ENCODE measurements around the gene NLGN4X.

The NLGN4X gene

DNA sequence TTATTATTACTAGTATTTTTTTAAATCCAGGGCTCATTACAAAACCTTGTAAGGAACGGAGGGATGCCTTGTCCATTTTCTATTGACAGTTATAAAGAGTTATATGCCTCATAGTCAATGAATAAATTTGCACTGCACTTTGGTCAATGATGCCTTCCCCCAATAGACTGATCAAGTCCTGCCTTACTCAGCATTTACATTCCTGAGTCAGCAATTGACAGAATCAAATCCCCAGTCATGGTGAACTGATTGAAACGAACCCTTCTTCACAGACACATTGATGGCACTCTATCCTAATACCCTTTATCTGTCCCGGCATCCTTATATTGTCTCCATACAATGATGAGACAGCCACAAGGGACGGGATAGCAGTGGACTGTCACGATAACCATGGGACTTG, 213.2 kb downstream of the NLGN4X start:
- no peaks in the 10 kb centered on the region for H3K4me1 ChIP-seq (ENCODE audit: control insufficient read depth, insufficient read depth, low read length, unreplicated experiment)

DNA sequence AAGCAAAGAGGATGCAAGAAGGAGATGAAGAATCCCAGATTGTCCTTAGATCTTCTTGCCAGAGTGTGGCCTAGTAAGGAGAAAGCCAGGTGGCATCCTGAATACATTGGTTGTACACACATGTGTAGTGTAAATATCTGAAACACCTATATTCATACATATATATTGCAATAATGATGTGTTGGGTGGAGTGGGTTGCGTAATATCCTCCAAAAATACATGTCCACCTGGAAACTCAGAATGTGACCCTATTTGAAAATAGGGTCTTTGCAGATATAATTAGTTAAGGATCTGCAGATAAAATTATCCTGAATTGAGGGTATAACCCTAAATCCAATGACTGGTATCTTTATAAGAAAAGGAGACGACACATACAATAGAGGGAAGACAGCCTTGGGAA, 216.3 kb downstream of the NLGN4X start:
- Histone ChIP-seq H3K27ac (ENCODE audit: low read depth, low read length) (no peak overlapping the region), H3K27me3 (ENCODE audit: insufficient read depth, low read length) (no peaks in the 10 kb centered on the region), H3K4me1 (ENCODE audit: control insufficient read depth, insufficient read depth, low read length, unreplicated experiment) (no peaks in the 10 kb centered on the region), H3K36me3 (ENCODE audit: insufficient read depth, low read length) (no peaks in the 10 kb centered on the region), H2AFZ (ENCODE audit: low read length, unreplicated experiment) (no peak overlapping the region), H3K79me2 (ENCODE audit: control insufficient read depth, insufficient read depth, low read length, unreplicated experiment) (no peaks in the 10 kb centered on the region), H3K4me3 (ENCODE audit: low read depth, low read length) (no peak overlapping the region)

More for the DNA sequence above, 213.2 kb downstream of the NLGN4X start:
- H3K36me3 ChIP-seq (ENCODE audit: insufficient read depth, low read length), result no peaks in the 10 kb centered on the region
- H3K79me2 ChIP-seq (ENCODE audit: control insufficient read depth, insufficient read depth, low read length, unreplicated experiment), result no peaks in the 10 kb centered on the region
- H3K4me3 ChIP-seq (ENCODE audit: low read depth, low read length), result no peak overlapping the region
- no peaks in the 10 kb centered on the region for H3K27me3 ChIP-seq (ENCODE audit: insufficient read depth, low read length)
- H2AFZ ChIP-seq (ENCODE audit: low read length, unreplicated experiment), result no peak overlapping the region
- H3K27ac ChIP-seq (ENCODE audit: low read depth, low read length), result no peak overlapping the region

DNA sequence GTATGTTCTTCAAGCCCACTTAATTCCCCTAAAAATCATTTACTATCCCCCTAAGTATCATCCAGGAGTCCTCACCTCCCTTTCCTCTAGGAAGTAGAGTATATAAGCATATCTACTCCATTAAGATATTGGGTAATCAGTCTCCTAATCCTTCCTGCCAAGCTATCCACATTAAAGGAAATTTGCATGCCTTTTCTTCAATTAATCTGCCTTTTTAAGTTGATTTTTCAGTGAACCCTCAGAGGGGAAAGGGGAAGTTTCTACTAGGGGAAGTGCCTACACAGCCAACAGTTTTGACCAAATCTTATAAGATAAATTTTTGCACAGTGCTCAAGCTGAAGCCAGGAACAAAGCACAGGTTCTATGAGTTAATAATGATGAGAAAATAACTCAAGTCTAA, 222.8 kb downstream of the NLGN4X start:
- no peak overlapping the region for H2AFZ ChIP-seq (ENCODE audit: low read length, unreplicated experiment)
- no peak overlapping the region for H3K4me3 ChIP-seq (ENCODE audit: low read depth, low read length)
- H3K27ac ChIP-seq (ENCODE audit: low read depth, low read length), result no peak overlapping the region
- no peaks in the 10 kb centered on the region for H3K4me1 ChIP-seq (ENCODE audit: control insufficient read depth, insufficient read depth, low read length, unreplicated experiment)
- no peaks in the 10 kb centered on the region for H3K79me2 ChIP-seq (ENCODE audit: control insufficient read depth, insufficient read depth, low read length, unreplicated experiment)
- H3K36me3 ChIP-seq (ENCODE audit: insufficient read depth, low read length), result no peaks in the 10 kb centered on the region
- H3K27me3 ChIP-seq (ENCODE audit: insufficient read depth, low read length), result no peaks in the 10 kb centered on the region

DNA sequence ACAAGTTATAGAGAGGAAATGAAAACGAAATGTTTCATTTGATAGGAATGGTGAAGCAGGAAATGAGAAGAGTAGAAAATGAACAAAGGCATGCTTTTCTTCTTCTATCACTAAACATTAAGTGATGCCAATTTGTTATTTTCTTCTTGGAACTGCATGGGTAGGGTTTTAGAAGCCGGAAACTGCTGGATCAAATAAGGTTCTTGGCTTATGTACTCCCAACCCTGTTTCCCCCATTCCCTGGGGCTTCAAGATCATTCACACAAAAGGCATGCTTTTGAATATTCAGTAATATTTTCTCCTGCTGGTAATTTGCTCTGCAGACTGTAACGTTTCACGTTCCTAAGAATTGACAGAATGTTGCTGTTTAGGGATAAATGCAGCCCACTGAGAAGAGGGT, 224.1 kb downstream of the NLGN4X start:
- Histone ChIP-seq H3K27me3 (ENCODE audit: insufficient read depth, low read length) (no peaks in the 10 kb centered on the region), H2AFZ (ENCODE audit: low read length, unreplicated experiment) (no peak overlapping the region), H3K4me3 (ENCODE audit: low read depth, low read length) (no peak overlapping the region), H3K4me1 (ENCODE audit: control insufficient read depth, insufficient read depth, low read length, unreplicated experiment) (no peaks in the 10 kb centered on the region), H3K36me3 (ENCODE audit: insufficient read depth, low read length) (no peaks in the 10 kb centered on the region), H3K27ac (ENCODE audit: low read depth, low read length) (no peak overlapping the region), H3K79me2 (ENCODE audit: control insufficient read depth, insufficient read depth, low read length, unreplicated experiment) (no peaks in the 10 kb centered on the region)

DNA sequence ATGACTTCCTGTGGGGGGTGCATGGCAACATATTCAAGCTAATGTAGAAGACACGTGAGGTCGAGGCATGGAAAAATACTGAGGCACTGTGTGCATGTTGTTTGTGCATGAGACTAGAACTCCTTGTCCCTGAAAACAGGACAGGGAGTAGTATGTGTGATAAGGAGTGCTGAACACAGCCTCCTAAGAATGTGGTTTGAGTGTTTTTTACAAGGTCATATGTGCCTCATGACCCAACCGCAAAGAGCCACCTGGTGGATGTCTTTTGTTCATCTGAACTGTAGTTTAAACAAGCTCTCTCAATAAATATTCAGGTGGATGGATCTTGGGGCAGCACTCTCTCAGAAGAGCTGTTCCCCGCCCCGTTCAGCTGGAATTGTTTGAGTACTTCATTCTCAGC, 226.6 kb downstream of the NLGN4X start:
- no peak overlapping the region for H3K27ac ChIP-seq (ENCODE audit: low read depth, low read length)
- H3K4me3 ChIP-seq (ENCODE audit: low read depth, low read length), result no peak overlapping the region
- H3K27me3 ChIP-seq (ENCODE audit: insufficient read depth, low read length), result no peaks in the 10 kb centered on the region
- H3K36me3 ChIP-seq (ENCODE audit: insufficient read depth, low read length), result no peaks in the 10 kb centered on the region
- H3K4me1 ChIP-seq (ENCODE audit: control insufficient read depth, insufficient read depth, low read length, unreplicated experiment), result no peaks in the 10 kb centered on the region
- H2AFZ ChIP-seq (ENCODE audit: low read length, unreplicated experiment), result no peak overlapping the region
- H3K79me2 ChIP-seq (ENCODE audit: control insufficient read depth, insufficient read depth, low read length, unreplicated experiment), result no peaks in the 10 kb centered on the region

DNA sequence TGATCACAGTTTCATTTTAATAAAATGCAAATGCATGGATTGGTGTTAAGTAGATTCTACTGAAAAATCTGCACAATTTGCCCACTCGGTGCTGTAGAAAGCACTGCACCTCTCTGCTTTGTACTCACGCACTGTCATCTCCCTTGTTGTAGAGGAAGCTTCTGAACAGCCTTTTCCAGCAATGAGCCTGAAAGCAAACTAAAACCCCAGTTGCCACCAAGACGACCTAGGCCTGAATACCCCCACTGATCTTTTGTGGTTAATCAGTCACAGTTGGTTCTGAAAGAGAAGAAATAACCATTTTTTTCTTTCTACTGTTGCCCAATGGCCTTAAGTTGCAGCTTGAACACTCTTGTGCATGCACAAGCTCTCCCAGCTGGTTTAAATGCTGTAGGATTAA, 229.8 kb downstream of the NLGN4X start:
- H3K27ac ChIP-seq (ENCODE audit: low read depth, low read length), result no peak overlapping the region
- no peaks in the 10 kb centered on the region for H3K27me3 ChIP-seq (ENCODE audit: insufficient read depth, low read length)
- no peaks in the 10 kb centered on the region for H3K36me3 ChIP-seq (ENCODE audit: insufficient read depth, low read length)
- no peaks in the 10 kb centered on the region for H3K4me1 ChIP-seq (ENCODE audit: control insufficient read depth, insufficient read depth, low read length, unreplicated experiment)
- no peak overlapping the region for H3K4me3 ChIP-seq (ENCODE audit: low read depth, low read length)
- H2AFZ ChIP-seq (ENCODE audit: low read length, unreplicated experiment), result no peak overlapping the region
- H3K79me2 ChIP-seq (ENCODE audit: control insufficient read depth, insufficient read depth, low read length, unreplicated experiment), result no peaks in the 10 kb centered on the region

DNA sequence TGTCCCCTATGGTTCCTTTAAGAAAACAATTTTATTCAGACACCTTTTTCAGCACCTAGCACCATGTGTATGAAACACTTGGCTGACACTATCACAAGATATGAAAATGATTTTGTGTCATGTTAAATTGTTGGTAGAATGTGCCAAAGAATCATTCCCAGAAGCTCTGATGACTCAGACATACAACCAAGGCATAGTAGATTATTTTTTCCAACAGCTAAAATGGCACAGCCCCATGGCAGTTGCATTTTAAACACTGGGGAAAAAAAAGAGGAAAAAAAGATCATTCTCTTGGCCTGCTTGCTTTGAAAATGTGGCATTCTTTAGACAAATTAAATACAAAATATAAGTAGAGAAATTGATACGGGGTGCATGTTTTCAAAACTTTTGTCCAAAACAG, 230.2 kb downstream of the NLGN4X start:
- Histone ChIP-seq H3K27me3 (ENCODE audit: insufficient read depth, low read length) (no peaks in the 10 kb centered on the region), H3K27ac (ENCODE audit: low read depth, low read length) (no peak overlapping the region), H3K4me1 (ENCODE audit: control insufficient read depth, insufficient read depth, low read length, unreplicated experiment) (no peaks in the 10 kb centered on the region), H2AFZ (ENCODE audit: low read length, unreplicated experiment) (no peak overlapping the region), H3K79me2 (ENCODE audit: control insufficient read depth, insufficient read depth, low read length, unreplicated experiment) (no peaks in the 10 kb centered on the region), H3K4me3 (ENCODE audit: low read depth, low read length) (no peak overlapping the region), H3K36me3 (ENCODE audit: insufficient read depth, low read length) (no peaks in the 10 kb centered on the region)

DNA sequence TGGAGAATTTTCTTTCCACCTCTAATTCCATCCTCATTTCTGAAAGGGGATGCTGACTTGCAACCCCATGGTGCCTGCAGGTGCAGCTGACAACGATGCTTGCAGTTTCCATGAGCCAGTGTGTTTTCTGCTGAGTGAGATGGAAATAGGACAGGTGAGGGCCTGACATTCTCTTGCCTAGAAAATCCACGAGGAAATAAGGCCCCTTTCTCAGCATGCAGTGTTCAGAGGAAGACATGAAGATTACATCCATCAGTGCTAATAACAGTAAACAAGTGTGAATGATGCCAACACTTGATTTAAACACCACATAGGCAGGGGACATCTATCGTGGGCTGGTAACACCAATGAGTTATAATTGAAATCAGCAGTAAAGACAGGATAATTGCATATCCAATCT, 237.3 kb downstream of the NLGN4X start:
- Histone ChIP-seq H3K27ac (ENCODE audit: low read depth, low read length) (no peak overlapping the region), H3K4me1 (ENCODE audit: control insufficient read depth, insufficient read depth, low read length, unreplicated experiment) (no peaks in the 10 kb centered on the region), H2AFZ (ENCODE audit: low read length, unreplicated experiment) (no peak overlapping the region), H3K79me2 (ENCODE audit: control insufficient read depth, insufficient read depth, low read length, unreplicated experiment) (no peaks in the 10 kb centered on the region), H3K27me3 (ENCODE audit: insufficient read depth, low read length) (no peaks in the 10 kb centered on the region), H3K36me3 (ENCODE audit: insufficient read depth, low read length) (no peaks in the 10 kb centered on the region), H3K4me3 (ENCODE audit: low read depth, low read length) (no peak overlapping the region)

DNA sequence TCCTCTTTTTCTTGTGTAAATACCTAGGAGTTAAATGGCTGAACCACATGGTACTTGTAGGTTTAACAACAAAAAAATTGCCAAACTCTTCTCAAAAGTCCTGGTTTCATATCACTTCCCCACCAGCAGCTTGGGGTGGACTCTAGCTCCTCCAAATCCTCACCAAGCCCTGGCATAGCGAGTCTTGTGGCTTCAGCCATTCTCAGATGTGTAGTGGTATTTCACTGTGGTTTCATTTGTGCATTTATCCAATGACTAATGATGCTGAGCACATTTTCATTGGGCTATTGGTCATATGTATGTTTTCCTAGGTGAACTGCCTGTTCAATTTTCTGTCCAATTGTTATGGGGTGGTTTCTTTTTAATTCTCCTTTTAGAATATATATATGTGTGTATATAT, 249.3 kb downstream of the NLGN4X start:
- Histone ChIP-seq H3K79me2 (ENCODE audit: control insufficient read depth, insufficient read depth, low read length, unreplicated experiment) (no peaks in the 10 kb centered on the region), H3K4me3 (ENCODE audit: low read depth, low read length) (no peak overlapping the region)

DNA sequence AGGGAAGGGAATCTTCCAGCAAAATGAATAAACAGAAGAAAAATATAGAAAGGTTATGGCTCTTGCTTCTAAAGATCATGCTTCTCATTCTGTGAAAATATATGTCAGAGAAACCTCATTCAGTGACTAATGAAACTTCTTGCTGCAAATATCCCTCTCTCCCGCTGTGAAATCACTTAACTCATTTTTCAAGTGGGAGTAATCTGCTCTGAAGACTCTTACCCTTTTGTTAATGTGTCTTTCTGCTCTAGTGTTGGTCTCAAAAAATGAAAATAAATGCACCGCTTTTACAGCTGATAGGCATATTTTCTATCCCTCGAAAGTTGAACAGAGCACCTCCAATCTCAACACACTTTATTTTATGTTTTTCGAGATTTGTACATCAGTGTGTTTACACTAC, 252.3 kb downstream of the NLGN4X start:
- Histone ChIP-seq H3K27me3 (ENCODE audit: insufficient read depth, low read length) (no peaks in the 10 kb centered on the region), H3K27ac (ENCODE audit: low read depth, low read length) (no peak overlapping the region), H3K4me1 (ENCODE audit: control insufficient read depth, insufficient read depth, low read length, unreplicated experiment) (no peaks in the 10 kb centered on the region), H3K79me2 (ENCODE audit: control insufficient read depth, insufficient read depth, low read length, unreplicated experiment) (no peaks in the 10 kb centered on the region), H2AFZ (ENCODE audit: low read length, unreplicated experiment) (no peak overlapping the region), H3K4me3 (ENCODE audit: low read depth, low read length) (no peak overlapping the region), H3K36me3 (ENCODE audit: insufficient read depth, low read length) (no peaks in the 10 kb centered on the region)

More for the DNA sequence above, 249.3 kb downstream of the NLGN4X start:
- Histone ChIP-seq H3K36me3 (ENCODE audit: insufficient read depth, low read length) (no peaks in the 10 kb centered on the region), H2AFZ (ENCODE audit: low read length, unreplicated experiment) (no peak overlapping the region), H3K27ac (ENCODE audit: low read depth, low read length) (no peak overlapping the region), H3K27me3 (ENCODE audit: insufficient read depth, low read length) (no peaks in the 10 kb centered on the region), H3K4me1 (ENCODE audit: control insufficient read depth, insufficient read depth, low read length, unreplicated experiment) (no peaks in the 10 kb centered on the region)

DNA sequence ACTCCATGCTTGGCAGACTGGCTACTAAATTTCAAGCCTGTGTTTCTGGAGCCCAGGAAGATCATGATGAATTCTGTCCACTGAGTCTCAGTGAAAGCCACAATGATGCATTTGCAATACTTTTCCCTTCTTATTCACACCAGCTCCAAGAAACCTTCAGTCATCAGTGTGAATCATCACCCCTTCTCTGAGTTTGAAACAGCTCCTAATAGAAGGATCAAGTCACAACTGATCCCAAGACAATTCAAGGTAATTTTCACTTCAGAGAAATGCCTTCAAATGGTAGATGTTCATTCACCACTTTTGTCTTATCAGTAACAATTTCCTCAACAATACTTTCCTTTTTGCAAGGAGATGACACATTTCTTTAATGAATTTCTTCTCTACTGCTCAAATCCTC, 257.4 kb downstream of the NLGN4X start:
- H3K4me3 ChIP-seq (ENCODE audit: low read depth, low read length), result no peak overlapping the region
- no peaks in the 10 kb centered on the region for H3K79me2 ChIP-seq (ENCODE audit: control insufficient read depth, insufficient read depth, low read length, unreplicated experiment)
- H3K27ac ChIP-seq (ENCODE audit: low read depth, low read length), result no peak overlapping the region
- H3K4me1 ChIP-seq (ENCODE audit: control insufficient read depth, insufficient read depth, low read length, unreplicated experiment), result no peaks in the 10 kb centered on the region
- H3K36me3 ChIP-seq (ENCODE audit: insufficient read depth, low read length), result no peaks in the 10 kb centered on the region
- H3K27me3 ChIP-seq (ENCODE audit: insufficient read depth, low read length), result no peaks in the 10 kb centered on the region
- H2AFZ ChIP-seq (ENCODE audit: low read length, unreplicated experiment), result no peak overlapping the region

DNA sequence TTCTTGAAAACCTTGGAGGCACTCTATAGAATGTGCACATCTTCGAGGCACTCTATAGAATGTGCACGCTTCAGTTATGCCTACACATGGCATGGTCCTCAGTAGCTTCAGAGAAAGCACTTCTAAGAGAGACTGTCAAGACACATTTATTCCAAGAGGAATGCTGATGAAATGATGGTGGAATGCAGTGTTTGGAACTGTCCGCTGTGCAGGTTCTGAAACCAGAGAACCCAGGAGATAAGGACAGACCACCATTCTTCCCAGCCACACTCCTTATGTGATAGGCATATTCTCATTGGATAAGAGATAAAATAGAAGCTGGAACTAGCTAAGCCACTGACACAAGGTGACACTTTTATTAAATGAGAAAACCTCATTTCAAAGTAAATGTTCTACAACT, 263.3 kb downstream of the NLGN4X start:
- no peak overlapping the region for H2AFZ ChIP-seq (ENCODE audit: low read length, unreplicated experiment)
- H3K4me1 ChIP-seq (ENCODE audit: control insufficient read depth, insufficient read depth, low read length, unreplicated experiment), result no peaks in the 10 kb centered on the region
- no peak overlapping the region for H3K4me3 ChIP-seq (ENCODE audit: low read depth, low read length)
- H3K36me3 ChIP-seq (ENCODE audit: insufficient read depth, low read length), result no peaks in the 10 kb centered on the region
- no peak overlapping the region for H3K27ac ChIP-seq (ENCODE audit: low read depth, low read length)
- no peaks in the 10 kb centered on the region for H3K79me2 ChIP-seq (ENCODE audit: control insufficient read depth, insufficient read depth, low read length, unreplicated experiment)
- H3K27me3 ChIP-seq (ENCODE audit: insufficient read depth, low read length), result no peaks in the 10 kb centered on the region

Data from ACC112 (cell line).